Caki2 (cell line): ENCODE measurements around the gene PIF1. TPM values are rescaled to one million over a fixed set of nuclear protein-coding genes. Genes with fewer than 3 reads are reported as not detected.
"Not testable (repeated sequence)": the region's sequence is repeated elsewhere in the genome, so short reads cannot be mapped to it uniquely, and the experiment has no call there.

Experiments
- DNase-seq: peaks from one replicate; pipeline ENCODE4 v3.0.0-alpha.2; 2015; ENCODE audit warnings: low read depth
- in situ Hi-C: cut with HindIII; loops from 2 replicates; pipeline ENCODE4 v1.10.0; 2016; ENCODE audit warnings: low sequenced_read_pairs, low pct_unique_long_range_greater_than_20kb, mixed read lengths
- total RNA-seq: library from RNA; depleted of rRNA; stranded (reverse); fragments of >200 nt; shearing (Covaris generic); gene quantifications from 2 replicates; pipeline ENCODE4 v1.2.3, GENCODE V29; 2014; ENCODE audit warnings: low replicate concordance

PIF1 gene
- total RNA-seq, 1 experiment from 2014 or later, result 17.0 TPM

- DNase-seq, result no peak
- in situ Hi-C loops, result no loop called here
These were observed 467 bp downstream of the PIF1 start for GRCh38 chr15:64824929-64825430.

DNA sequence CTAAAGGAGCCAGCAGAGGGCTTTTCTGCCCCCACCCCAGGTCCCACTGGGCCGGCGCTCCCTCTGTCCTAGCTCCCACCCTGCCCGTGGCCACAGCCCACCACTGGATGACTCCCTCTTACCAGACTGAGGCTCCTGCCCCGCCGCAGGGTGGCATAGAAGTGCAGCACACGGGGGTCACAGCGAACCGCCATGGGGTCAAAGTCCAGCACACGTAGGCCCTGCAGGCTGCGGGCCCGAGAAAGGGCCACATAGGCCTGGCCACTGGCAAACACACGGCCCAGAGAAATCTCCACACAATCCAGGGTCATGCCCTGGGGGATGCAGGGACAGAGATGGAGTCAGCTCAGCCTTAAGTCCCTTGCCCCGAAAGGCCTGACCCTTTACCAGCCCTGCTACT lies 9.0 kb downstream of the PIF1 start:
- in situ Hi-C loops, result no loop called here
- DNase-seq, result no peak

DNA sequence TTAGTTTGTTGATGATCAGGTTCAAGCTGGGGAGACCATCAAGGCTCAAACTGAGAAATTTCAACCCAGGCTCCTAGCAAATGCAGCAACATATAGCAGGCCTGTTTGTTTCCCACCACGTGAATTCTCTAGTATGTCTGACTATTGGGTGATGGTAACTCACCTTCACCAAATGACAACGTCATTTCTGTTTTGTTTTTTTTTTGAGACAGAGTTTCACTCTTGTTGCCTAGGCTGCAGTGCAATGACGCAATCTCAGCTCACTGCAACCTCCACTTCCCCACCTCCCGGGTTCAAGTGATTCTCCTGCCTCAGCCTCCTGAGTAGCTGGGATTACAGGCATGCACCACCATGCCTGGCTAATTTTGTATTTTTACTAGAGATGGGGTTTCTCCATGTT lies 10.5 kb downstream of the PIF1 start:
- in situ Hi-C loops, DNase-seq: not testable (repeated sequence)

- in situ Hi-C loops, DNase-seq: not testable (repeated sequence)
These were observed 11.2 kb downstream of the PIF1 start for GRCh38 chr15:64814283-64814682.

DNA sequence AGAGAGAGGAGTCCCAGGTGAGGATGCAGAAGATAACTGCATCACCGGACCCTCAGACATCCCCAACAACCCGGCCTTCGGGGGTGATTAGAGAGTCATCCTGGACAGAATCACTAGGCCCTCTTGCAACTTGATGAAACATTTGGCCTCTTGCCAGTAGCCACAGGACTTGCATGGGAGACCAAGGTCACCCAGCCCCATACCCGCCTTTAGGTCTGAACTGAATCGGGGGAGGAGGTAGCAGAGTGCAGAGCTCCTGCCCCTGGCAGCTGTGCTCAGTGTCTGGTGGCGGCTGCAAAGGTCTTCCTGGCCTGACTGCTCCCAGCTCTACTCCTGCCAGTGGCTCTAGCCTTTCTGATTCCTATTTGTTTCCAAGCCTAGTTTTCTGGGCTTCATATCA lies 12.4 kb downstream of the PIF1 start:
- peak; percentile 25 for DNase-seq
- in situ Hi-C loops, result no loop called here

- DNase-seq, result no peak
- in situ Hi-C loops, result no loop called here
These were observed 14.7 kb downstream of the PIF1 start for GRCh38 chr15:64810497-64811326.

DNA sequence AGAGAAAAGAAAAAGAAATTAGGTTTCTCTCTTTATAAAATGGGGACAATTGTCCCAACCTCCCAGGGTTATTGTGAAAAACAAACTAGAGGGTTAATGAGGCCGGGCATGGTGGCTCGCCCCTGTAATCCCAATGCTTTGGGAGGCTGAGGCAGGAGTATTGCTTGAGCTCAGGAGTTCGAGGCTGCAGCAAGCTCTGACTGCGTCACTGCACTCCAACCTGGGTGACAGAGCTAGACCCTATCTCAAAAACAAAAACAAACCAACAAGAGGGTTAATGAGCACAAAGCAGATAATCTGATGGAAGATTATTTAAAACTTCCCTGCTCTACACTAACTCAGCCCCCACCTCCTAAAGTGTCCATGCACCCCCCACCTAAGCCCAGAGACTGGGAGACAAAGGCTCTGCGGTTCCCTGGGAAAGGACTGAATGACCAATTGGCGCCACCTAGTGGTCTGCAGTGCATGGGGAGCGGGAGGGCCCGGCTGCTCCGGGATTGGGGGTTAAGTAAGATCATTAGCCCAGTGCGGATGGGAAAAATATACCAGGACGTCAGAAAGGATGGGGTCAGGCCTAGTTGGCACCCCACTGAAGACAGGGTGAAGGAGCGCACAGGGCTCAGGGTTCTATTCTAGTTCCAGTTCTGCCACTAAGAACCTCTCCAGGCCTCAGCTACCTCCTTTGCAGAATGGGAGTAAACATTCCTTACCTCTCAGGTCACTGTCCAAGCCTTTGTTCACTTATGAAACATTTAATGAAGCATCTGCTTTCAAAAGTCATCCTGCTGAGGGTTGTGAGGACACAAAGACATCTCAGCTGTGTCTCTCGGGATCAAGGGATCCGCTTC lies 15.6 kb downstream of the PIF1 start:
- DNase-seq, result peak; percentile 55
- in situ Hi-C loops, result no loop called here

- no peak for DNase-seq
- in situ Hi-C loops, result no loop called here
These were observed 16.5 kb downstream of the PIF1 start for GRCh38 chr15:64808785-64809453.

DNA sequence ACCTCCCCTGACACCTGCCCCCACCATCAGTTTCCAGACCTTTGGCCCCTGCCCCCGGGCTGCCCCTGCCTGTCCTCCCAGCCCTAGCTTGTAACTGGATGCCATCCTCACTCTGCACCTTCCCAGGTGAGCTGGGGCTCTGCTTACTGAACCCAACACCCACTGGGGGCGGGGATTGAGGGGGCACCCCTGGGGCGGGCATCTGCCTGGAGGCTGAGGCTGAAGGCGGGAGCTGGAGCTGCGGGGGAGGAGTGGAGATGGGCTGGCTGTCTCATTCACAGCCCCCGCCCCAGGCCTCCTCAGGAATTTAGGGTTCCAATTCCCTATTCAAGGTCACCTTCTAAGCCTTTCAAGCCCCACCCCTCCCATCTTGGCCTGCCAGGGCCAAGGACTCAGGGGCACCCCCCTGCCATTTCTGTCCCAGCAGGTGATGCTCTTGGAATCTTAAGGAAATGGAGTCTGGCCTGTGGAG lies 17.7 kb downstream of the PIF1 start:
- no peak for DNase-seq
- in situ Hi-C loops, result no loop called here

GRCh38 chr15:64807051-64807749 lies 18.2 kb downstream of the PIF1 start:
- in situ Hi-C loops, result no loop called here

DNA sequence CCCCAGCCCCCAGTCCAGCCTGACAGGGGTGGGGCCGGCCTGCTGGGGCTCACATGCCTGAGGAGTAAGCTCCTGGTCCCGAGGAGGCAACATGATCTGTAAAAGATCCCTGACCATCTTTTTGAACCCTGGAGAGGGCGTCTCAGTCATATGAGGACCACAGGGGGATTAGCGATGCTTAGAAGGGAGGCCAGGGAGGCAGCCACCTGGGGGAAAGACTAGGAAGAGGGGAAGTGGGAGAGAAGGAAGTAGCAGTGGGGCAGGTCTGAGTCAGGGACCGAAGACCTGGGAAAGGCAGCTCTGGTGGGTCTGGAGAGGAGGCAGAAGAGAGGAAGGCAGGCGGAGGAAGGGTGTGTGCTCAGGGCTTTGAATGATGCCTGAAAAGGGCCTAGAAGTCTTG lies 18.9 kb downstream of the PIF1 start:
- in situ Hi-C loops, result no loop called here
- no peak for DNase-seq

More at GRCh38 chr15:64807051-64807749, 18.2 kb downstream of the PIF1 start:
- no peak for DNase-seq

DNA sequence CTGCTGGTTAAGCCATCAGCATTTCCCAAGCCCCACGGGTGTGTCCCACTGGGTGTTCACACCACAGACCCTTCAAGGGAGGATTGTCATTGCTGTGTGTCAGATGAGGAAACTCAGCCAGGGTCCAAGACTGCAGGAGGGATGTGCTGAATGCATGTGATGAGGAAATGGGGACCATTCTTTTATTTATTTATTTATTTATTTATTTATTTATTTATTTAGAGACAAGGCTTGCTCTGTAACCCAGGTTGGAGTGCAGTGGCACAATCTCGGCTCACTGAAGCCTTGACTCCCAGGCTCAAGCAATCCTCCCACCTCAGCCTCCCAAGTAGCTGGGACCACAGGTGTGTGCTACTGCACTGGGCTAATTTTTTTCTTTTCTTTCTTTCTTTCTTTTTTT lies 20.8 kb downstream of the PIF1 start:
- no peak for DNase-seq
- in situ Hi-C loops, result no loop called here

GRCh38 chr15:64803526-64803925 lies 21.9 kb downstream of the PIF1 start:
- in situ Hi-C loops, result no loop called here
- no peak for DNase-seq

GRCh38 chr15:64800476-64800875 lies 25.0 kb downstream of the PIF1 start:
- DNase-seq, result no peak
- in situ Hi-C loops, result no loop called here

GRCh38 chr15:64798905-64799304 lies 26.5 kb downstream of the PIF1 start:
- in situ Hi-C loops, result not testable (repeated sequence)

DNA sequence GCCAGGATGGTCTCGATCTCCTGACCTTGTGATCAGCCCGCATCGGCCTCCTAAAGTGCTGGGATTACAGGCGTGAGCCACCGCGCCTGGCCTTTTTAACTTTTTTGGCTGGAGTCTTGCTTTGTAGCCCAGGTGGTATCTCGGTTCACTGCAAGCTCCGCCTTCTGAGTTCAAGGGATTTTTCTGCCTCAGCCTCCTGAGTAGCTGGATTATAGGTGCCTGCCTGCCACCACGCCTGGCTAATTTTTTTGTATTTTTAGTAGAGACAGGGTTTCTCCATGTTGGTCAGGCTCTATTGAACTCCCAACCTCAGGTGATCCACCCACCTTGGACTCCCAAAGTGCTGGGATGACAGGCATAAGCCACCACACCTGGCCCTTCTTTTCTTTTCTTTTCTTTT lies 29.5 kb downstream of the PIF1 start:
- DNase-seq, in situ Hi-C loops: not testable (repeated sequence)

More at GRCh38 chr15:64798905-64799304, 26.5 kb downstream of the PIF1 start:
- DNase-seq, result not testable (repeated sequence)

DNA sequence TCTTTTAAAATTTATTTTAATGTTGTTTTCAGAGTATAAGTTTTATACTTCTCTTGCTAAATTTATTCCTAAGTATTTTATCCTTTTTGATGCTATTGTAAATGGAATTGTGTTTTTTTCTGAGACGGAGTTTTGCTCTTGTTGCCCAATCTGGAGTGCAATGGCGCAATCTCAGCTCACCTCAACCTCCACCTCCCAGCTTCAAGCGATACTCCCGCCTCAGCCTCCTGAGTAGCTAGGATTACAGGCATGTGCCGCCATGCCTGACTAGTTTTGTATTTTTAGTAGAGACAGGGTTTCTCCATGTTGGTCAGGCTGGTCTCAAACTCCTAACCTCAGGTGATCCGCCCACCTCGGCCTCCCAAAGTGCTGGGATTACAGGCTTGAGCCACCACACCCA lies 30.1 kb downstream of the PIF1 start:
- in situ Hi-C loops, DNase-seq: not testable (repeated sequence)

DNA sequence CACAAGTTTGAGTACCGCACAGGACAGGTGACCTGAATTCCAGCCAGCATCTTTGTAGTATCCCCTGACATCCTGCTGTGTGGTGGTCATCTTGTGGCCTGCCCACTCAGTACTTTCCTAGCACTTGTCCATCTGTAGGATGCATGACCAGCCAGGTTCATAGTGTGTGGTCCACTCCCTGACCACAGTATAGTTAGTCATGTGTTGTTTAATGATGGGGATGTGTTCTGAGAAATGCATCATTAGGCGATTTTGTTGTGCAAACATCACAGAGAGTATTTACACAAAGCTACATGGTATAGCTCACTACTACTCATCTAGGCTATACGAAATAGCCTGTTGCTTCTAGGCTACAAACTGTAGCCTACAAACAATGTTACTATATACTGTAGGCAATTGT lies 33.2 kb downstream of the PIF1 start:
- in situ Hi-C loops, result no loop called here
- DNase-seq, result no peak
